HG03439 (cell line): ENCODE measurements around the gene SIN3A.
"Not testable (repeated sequence)": the region's sequence is repeated elsewhere in the genome, so short reads cannot be mapped to it uniquely, and the experiment has no call there.

ENCODE experiments used
- ATAC-seq: cut with Tn5 transposase; IDR thresholded peaks from one replicate; pipeline ENCODE4 v1.9.1; 2021; ENCODE audit warnings: mild to moderate bottlenecking, moderate library complexity; ENCODE audit not compliant: unreplicated experiment

Gene SIN3A

GRCh38 chr15:75383986-75384385 is 67.5 kb downstream of the SIN3A start:
- ATAC-seq, result not testable (repeated sequence)

- no peak for ATAC-seq
These were observed 70.7 kb downstream of the SIN3A start for GRCh38 chr15:75380773-75381172.

GRCh38 chr15:75371901-75372688 is 79.4 kb downstream of the SIN3A start:
- no peak for ATAC-seq

- ATAC-seq, result no peak
These were observed 80.0 kb downstream of the SIN3A start for GRCh38 chr15:75371486-75371885.

- no peak for ATAC-seq
These were observed 81.5 kb downstream of the SIN3A start for GRCh38 chr15:75369897-75370581.

GRCh38 chr15:75368689-75369239 is 82.7 kb downstream of the SIN3A start:
- ATAC-seq, result peak; percentile 9

GRCh38 chr15:75367913-75368688 is 83.4 kb downstream of the SIN3A start, which contains the start of gene MAN2C1:
Gene MAN2C1, minus strand, starts transcription at chr15:75368607. Its CDS starts 24 bp downstream, at chr15:75368583.
- ATAC-seq, result peak; percentile 89

GRCh38 chr15:75367406-75367912 is 84.0 kb downstream of the SIN3A start:
- ATAC-seq, result no peak

- no peak for ATAC-seq
These were observed 84.5 kb downstream of the SIN3A start for GRCh38 chr15:75367006-75367405.

GRCh38 chr15:75366163-75366562 is 85.3 kb downstream of the SIN3A start:
- ATAC-seq, result no peak

- no peak for ATAC-seq
These were observed 86.6 kb downstream of the SIN3A start for GRCh38 chr15:75364881-75365280.

GRCh38 chr15:75363786-75364185 is 87.7 kb downstream of the SIN3A start:
- ATAC-seq, result no peak

GRCh38 chr15:75362642-75363249 is 88.7 kb downstream of the SIN3A start:
- no peak for ATAC-seq

GRCh38 chr15:75361989-75362641 is 89.4 kb downstream of the SIN3A start:
- ATAC-seq, result no peak

- no peak for ATAC-seq
These were observed 90.0 kb downstream of the SIN3A start for GRCh38 chr15:75361361-75361988.

GRCh38 chr15:75360856-75361255 is 90.6 kb downstream of the SIN3A start:
- no peak for ATAC-seq

- ATAC-seq, result no peak
These were observed 91.1 kb downstream of the SIN3A start for GRCh38 chr15:75360391-75360790.

- no peak for ATAC-seq
These were observed 91.8 kb downstream of the SIN3A start for GRCh38 chr15:75359537-75360250.
